HPDE6-E6E7 (cell line): ENCODE data around the gene USP37.
A peak's percentile ranks its signal among the peaks of the same experiment; 100 is the strongest.
"Not testable (repeated sequence)": the region's sequence is repeated elsewhere in the genome, so short reads cannot be mapped to it uniquely, and the experiment has no call there.

Experiments used
- DNase-seq: peaks from one replicate; pipeline ENCODE4 v3.0.0; 2011; ENCODE audit warnings: missing footprints; ENCODE audit errors: extremely low spot score

Gene USP37

GRCh38 chr2:218568190-218569037 lies at the start of gene USP37, which contains the start of gene CNOT9:
Gene USP37 (minus strand): TSS chr2:218568351. CDS start chr2:218558653, 9,698 bp downstream.
Gene CNOT9 (plus strand): TSS chr2:218568839. CDS start chr2:218568955, 116 bp downstream.
- peak; percentile 93 for DNase-seq

- DNase-seq = no peak
Measured at GRCh38 chr2:218615868-218616315, 47.7 kb upstream of the USP37 start.

GRCh38 chr2:218607436-218608115 lies 39.4 kb upstream of the USP37 start, which contains the start of gene PLCD4:
Gene PLCD4 (plus strand): TSS chr2:218607899. CDS start chr2:218615740, 7,841 bp downstream.
- DNase-seq = peak; percentile 79

GRCh38 chr2:218605432-218605831 lies 37.3 kb upstream of the USP37 start:
- DNase-seq = no peak

GRCh38 chr2:218585541-218585940 lies 17.4 kb upstream of the USP37 start:
- DNase-seq = no peak

GRCh38 chr2:218583983-218584850 lies 16.1 kb upstream of the USP37 start:
- DNase-seq = no peak

GRCh38 chr2:218582076-218582475 lies 13.9 kb upstream of the USP37 start:
- DNase-seq = peak; percentile 49

- DNase-seq = no peak
Measured at GRCh38 chr2:218578272-218578877, 10.2 kb upstream of the USP37 start.

- DNase-seq = no peak
Measured at GRCh38 chr2:218577482-218578220, 9.5 kb upstream of the USP37 start.

- DNase-seq = no peak
Measured at GRCh38 chr2:218576854-218577253, 8.7 kb upstream of the USP37 start.

GRCh38 chr2:218570850-218571249 lies 2.7 kb upstream of the USP37 start:
- no peak for DNase-seq

GRCh38 chr2:218569661-218570500 lies 1.7 kb upstream of the USP37 start:
- no peak for DNase-seq

- peak; percentile 29 for DNase-seq
Measured at GRCh38 chr2:218569038-218569431, 884 bp upstream of the USP37 start.

GRCh38 chr2:218567797-218568189 lies 358 bp downstream of the USP37 start:
- peak; percentile 66 for DNase-seq

- no peak for DNase-seq
Measured at GRCh38 chr2:218566296-218566695, 1.9 kb downstream of the USP37 start.

GRCh38 chr2:218564056-218564455 lies 4.1 kb downstream of the USP37 start:
- no peak for DNase-seq

GRCh38 chr2:218558986-218559385 lies 9.2 kb downstream of the USP37 start:
- DNase-seq = no peak

GRCh38 chr2:218557941-218558340 lies 10.2 kb downstream of the USP37 start:
- no peak for DNase-seq

- DNase-seq = no peak
Measured at GRCh38 chr2:218555527-218555926, 12.6 kb downstream of the USP37 start.

GRCh38 chr2:218554225-218554624 lies 13.9 kb downstream of the USP37 start:
- DNase-seq = not testable (repeated sequence)
